IMR-90 (cell line): ENCODE data around the gene AGK.

ENCODE experiments used
- BHLHE40 ChIP-seq: fragments of 150-350 bp; IDR thresholded peaks from 2 replicates; pipeline ENCODE4 v1.6.1; 2016; ENCODE audit warnings: mild to moderate bottlenecking, low read depth, low read length
- MXI1 ChIP-seq: IDR thresholded peaks from 2 replicates; pipeline ENCODE4 v1.6.1; 2012; ENCODE audit warnings: low read depth, mild to moderate bottlenecking, low read length, moderate library complexity, borderline replicate concordance
- POLR2A ChIP-seq: IDR thresholded peaks from 2 replicates; pipeline ENCODE4 v1.6.1; 2012; ENCODE audit warnings: mild to moderate bottlenecking, low read depth, low read length
- RCOR1 ChIP-seq: IDR thresholded peaks from 2 replicates; pipeline ENCODE4 v1.6.1; 2012; ENCODE audit warnings: mild to moderate bottlenecking, low read length, improper control_type of control experiment; ENCODE audit not compliant: insufficient replicate concordance
- TF ChIP-seq, protein P1 (sequence below): fragments of 150-350 bp; IDR thresholded peaks from 2 replicates; pipeline ENCODE4 v1.6.1; 2017; ENCODE audit warnings: mild to moderate bottlenecking, antibody characterized with exemption, low read length, low read depth
- TF ChIP-seq, protein P2 (sequence below): conservative IDR thresholded peaks from 2 replicates; pipeline ENCODE4 v1.5.1; 2012; ENCODE audit warnings: mild to moderate bottlenecking, low read depth, low read length, improper control_type of control experiment

DNA sequence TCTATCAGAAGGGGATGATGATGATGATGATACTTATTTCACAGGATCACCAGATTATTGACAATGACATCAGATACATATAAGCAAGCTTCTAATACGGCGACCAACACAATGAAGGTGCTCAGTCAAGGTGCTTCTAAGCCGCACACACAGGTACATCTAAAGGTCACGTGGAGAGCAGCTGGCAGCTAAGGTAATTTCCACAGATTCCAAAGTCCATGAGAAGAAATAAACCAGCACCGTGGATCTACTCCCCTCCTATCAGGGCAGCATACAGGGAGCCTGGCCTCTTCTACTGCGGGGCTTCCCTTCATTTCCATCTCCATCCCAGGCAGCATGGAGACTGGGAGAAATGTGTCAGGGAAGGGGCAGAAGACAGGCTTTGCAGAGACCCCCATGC lies 113.2 kb downstream of the AGK start:
- TF ChIP-seq, protein P1, sequence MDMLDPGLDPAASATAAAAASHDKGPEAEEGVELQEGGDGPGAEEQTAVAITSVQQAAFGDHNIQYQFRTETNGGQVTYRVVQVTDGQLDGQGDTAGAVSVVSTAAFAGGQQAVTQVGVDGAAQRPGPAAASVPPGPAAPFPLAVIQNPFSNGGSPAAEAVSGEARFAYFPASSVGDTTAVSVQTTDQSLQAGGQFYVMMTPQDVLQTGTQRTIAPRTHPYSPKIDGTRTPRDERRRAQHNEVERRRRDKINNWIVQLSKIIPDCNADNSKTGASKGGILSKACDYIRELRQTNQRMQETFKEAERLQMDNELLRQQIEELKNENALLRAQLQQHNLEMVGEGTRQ, result no peak
- TF ChIP-seq, protein P2, sequence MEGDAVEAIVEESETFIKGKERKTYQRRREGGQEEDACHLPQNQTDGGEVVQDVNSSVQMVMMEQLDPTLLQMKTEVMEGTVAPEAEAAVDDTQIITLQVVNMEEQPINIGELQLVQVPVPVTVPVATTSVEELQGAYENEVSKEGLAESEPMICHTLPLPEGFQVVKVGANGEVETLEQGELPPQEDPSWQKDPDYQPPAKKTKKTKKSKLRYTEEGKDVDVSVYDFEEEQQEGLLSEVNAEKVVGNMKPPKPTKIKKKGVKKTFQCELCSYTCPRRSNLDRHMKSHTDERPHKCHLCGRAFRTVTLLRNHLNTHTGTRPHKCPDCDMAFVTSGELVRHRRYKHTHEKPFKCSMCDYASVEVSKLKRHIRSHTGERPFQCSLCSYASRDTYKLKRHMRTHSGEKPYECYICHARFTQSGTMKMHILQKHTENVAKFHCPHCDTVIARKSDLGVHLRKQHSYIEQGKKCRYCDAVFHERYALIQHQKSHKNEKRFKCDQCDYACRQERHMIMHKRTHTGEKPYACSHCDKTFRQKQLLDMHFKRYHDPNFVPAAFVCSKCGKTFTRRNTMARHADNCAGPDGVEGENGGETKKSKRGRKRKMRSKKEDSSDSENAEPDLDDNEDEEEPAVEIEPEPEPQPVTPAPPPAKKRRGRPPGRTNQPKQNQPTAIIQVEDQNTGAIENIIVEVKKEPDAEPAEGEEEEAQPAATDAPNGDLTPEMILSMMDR, result no peak
- TF ChIP-seq MXI1 (no peak), BHLHE40 (no peak), RCOR1 (no peak), POLR2A (no peak)
